Endodermal cell (in vitro differentiated cells): Measurements from ENCODE around the gene BICRA. TPM values are rescaled to one million over a fixed set of nuclear protein-coding genes. Genes with fewer than 3 reads are reported as not detected.
"Not testable (repeated sequence)": the region's sequence is repeated elsewhere in the genome, so short reads cannot be mapped to it uniquely, and the experiment has no call there.

Experiments used
- DNase-seq: peaks from one replicate; pipeline ENCODE4 v3.0.0-alpha.2; 2017
- H3K27ac ChIP-seq: 2 replicates; pipeline ENCODE4 v1.5.1; 2013; ENCODE audit warnings: mild to moderate bottlenecking, low read depth, low read length, moderate library complexity
- H3K27me3 ChIP-seq: 2 replicates; pipeline ENCODE4 v1.6.1; 2013; ENCODE audit warnings: mild to moderate bottlenecking, low read length, moderate library complexity; ENCODE audit not compliant: insufficient read depth, control insufficient read depth, poor library complexity, severe bottlenecking
- H3K36me3 ChIP-seq: 2 replicates; pipeline ENCODE4 v1.7.0; 2013; ENCODE audit warnings: mild to moderate bottlenecking, low read length, moderate library complexity; ENCODE audit not compliant: control insufficient read depth, insufficient read depth
- H3K4me1 ChIP-seq: one replicate; pipeline ENCODE4 v1.7.0; 2013; ENCODE audit warnings: low read length; ENCODE audit not compliant: control insufficient read depth, insufficient read depth
- H3K4me3 ChIP-seq: 2 replicates; pipeline ENCODE4 v1.5.1; 2013; ENCODE audit warnings: mild to moderate bottlenecking, low read length, moderate library complexity
- H3K9ac ChIP-seq: 2 replicates; pipeline ENCODE4 v1.6.1; 2013; ENCODE audit warnings: mild to moderate bottlenecking, low read length, moderate library complexity; ENCODE audit not compliant: poor library complexity, severe bottlenecking; ENCODE audit errors: extremely low read depth
- H3K9me3 ChIP-seq: 2 replicates; pipeline ENCODE4 v1.6.1; 2013; ENCODE audit warnings: mild to moderate bottlenecking, low read length, moderate library complexity; ENCODE audit not compliant: control insufficient read depth
- H3K27ac Mint-ChIP-seq: 2 replicates; pipeline ENCODE4 v1.8.0; 2020; ENCODE audit warnings: mixed read lengths
- H3K27me3 Mint-ChIP-seq: 2 replicates; pipeline ENCODE4 v1.8.0; 2021; ENCODE audit warnings: mild to moderate bottlenecking, mixed read lengths; ENCODE audit not compliant: insufficient read depth
- H3K36me3 Mint-ChIP-seq: 2 replicates; pipeline ENCODE4 v1.8.0; 2020; ENCODE audit warnings: low read depth, mixed read lengths
- H3K4me1 Mint-ChIP-seq: 2 replicates; pipeline ENCODE4 v1.8.0; 2020; ENCODE audit warnings: mixed read lengths
- H3K4me3 Mint-ChIP-seq: 2 replicates; pipeline ENCODE4 v1.8.0; 2020; ENCODE audit warnings: mild to moderate bottlenecking, moderate library complexity, mixed read lengths
- H3K9me3 Mint-ChIP-seq: 2 replicates; pipeline ENCODE4 v1.8.0; 2020; ENCODE audit warnings: mild to moderate bottlenecking, mixed read lengths
- WGBS, 2 experiments: methylation state at CpG; one replicate each; pipeline versions ENCODE4 v1.1.5 to v1.1.7; 2013; ENCODE audit warnings: missing lambda C conversion rate in 2 of 2, mixed read lengths in 1 of 2; ENCODE audit not compliant: insufficient coverage in 1 of 2, insufficient read length in 1 of 2; 5-methylcytosine and 5-hydroxymethylcytosine counted together
- total RNA-seq, 2 donors: library from RNA; stranded (reverse); fragmentation: NEBNext Ultra II Directional in 1 of 2; extraction: Animal tissue kit (Norgen Biotek cat#: 25700) in 1 of 2; gene quantifications; 2 replicates in 1 of 2; 3 replicates in 1 of 2; pipeline ENCODE4 v1.2.1, GENCODE V29; 2021
- TF ChIP-seq, protein P1 (sequence below): fragments of 200-600 bp; sonication (generic); conservative IDR thresholded peaks from 2 replicates; pipeline ENCODE4 v1.5.0; 2021; ENCODE audit warnings: antibody characterized with exemption, mild to moderate bottlenecking

The BICRA gene
- total RNA-seq, 2 donors from 2014 or later, result 30.0 to 30.1 TPM

DNA sequence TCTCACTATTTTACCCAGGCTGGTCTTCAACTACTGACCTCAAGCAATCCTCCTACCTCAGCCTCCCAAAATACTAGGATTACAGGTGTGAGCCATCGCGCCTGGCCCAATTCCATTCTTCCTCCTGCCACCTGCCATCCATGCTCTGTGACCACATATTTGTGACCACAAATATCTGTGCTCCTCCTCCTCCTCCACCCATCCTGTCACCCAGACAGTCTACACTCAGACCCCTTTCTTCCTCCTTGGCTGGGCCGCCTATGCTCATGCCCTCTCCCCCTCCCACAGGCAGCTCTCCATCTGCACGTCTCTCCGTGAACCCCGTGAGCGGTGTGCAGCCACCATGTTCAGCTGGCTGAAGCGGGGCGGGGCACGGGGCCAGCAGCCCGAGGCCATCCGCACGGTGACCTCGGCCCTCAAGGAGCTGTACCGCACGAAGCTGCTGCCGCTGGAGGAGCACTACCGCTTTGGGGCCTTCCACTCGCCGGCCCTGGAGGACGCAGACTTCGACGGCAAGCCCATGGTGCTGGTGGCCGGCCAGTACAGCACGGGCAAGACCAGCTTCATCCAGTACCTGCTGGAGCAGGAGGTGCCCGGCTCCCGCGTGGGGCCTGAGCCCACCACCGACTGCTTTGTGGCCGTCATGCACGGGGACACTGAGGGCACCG, 107.5 kb downstream of the BICRA start:
- H3K4me3 ChIP-seq, result no peak overlapping the region
- no peak for DNase-seq
- H3K9me3 ChIP-seq, result peaks cover 10% of the 10 kb centered on the region
- peaks cover 7% of the 10 kb centered on the region for H3K4me1 Mint-ChIP-seq
- TF ChIP-seq, protein P1, sequence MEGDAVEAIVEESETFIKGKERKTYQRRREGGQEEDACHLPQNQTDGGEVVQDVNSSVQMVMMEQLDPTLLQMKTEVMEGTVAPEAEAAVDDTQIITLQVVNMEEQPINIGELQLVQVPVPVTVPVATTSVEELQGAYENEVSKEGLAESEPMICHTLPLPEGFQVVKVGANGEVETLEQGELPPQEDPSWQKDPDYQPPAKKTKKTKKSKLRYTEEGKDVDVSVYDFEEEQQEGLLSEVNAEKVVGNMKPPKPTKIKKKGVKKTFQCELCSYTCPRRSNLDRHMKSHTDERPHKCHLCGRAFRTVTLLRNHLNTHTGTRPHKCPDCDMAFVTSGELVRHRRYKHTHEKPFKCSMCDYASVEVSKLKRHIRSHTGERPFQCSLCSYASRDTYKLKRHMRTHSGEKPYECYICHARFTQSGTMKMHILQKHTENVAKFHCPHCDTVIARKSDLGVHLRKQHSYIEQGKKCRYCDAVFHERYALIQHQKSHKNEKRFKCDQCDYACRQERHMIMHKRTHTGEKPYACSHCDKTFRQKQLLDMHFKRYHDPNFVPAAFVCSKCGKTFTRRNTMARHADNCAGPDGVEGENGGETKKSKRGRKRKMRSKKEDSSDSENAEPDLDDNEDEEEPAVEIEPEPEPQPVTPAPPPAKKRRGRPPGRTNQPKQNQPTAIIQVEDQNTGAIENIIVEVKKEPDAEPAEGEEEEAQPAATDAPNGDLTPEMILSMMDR, result no peak
- H3K27ac ChIP-seq, result no peak overlapping the region
- H3K9me3 Mint-ChIP-seq, result peaks cover 22% of the 10 kb centered on the region
- H3K27me3 Mint-ChIP-seq, result peaks cover 29% of the 10 kb centered on the region
- peaks cover 5% of the 10 kb centered on the region for H3K36me3 Mint-ChIP-seq
- no peak overlapping the region for H3K4me3 Mint-ChIP-seq
- 93% methylated on average over 24 to 32 of the region's 32 CpGs for WGBS, 2 experiments
- no peak overlapping the region for H3K9ac ChIP-seq
- no peaks in the 10 kb centered on the region for H3K27me3 ChIP-seq
- no peak overlapping the region for H3K27ac Mint-ChIP-seq
- H3K4me1 ChIP-seq, result no peaks in the 10 kb centered on the region
- no peaks in the 10 kb centered on the region for H3K36me3 ChIP-seq

- H3K36me3 ChIP-seq, H3K36me3 Mint-ChIP-seq, H3K9ac ChIP-seq, DNase-seq, H3K27me3 ChIP-seq, H3K4me1 Mint-ChIP-seq, H3K4me3 ChIP-seq, H3K4me1 ChIP-seq, H3K4me3 Mint-ChIP-seq, H3K9me3 ChIP-seq, H3K27ac Mint-ChIP-seq: not testable (repeated sequence)
- peaks cover 20% of the 10 kb centered on the region for H3K27me3 Mint-ChIP-seq
- WGBS, 2 experiments, result 89 to 100% methylated on average over 2 to 11 of the region's 11 CpGs
- H3K27ac ChIP-seq, result peak overlapping the region; percentile 66
- peaks cover 22% of the 10 kb centered on the region for H3K9me3 Mint-ChIP-seq
These were observed 109.6 kb downstream of the BICRA start for GRCh38 chr19:47718415-47719046.

DNA sequence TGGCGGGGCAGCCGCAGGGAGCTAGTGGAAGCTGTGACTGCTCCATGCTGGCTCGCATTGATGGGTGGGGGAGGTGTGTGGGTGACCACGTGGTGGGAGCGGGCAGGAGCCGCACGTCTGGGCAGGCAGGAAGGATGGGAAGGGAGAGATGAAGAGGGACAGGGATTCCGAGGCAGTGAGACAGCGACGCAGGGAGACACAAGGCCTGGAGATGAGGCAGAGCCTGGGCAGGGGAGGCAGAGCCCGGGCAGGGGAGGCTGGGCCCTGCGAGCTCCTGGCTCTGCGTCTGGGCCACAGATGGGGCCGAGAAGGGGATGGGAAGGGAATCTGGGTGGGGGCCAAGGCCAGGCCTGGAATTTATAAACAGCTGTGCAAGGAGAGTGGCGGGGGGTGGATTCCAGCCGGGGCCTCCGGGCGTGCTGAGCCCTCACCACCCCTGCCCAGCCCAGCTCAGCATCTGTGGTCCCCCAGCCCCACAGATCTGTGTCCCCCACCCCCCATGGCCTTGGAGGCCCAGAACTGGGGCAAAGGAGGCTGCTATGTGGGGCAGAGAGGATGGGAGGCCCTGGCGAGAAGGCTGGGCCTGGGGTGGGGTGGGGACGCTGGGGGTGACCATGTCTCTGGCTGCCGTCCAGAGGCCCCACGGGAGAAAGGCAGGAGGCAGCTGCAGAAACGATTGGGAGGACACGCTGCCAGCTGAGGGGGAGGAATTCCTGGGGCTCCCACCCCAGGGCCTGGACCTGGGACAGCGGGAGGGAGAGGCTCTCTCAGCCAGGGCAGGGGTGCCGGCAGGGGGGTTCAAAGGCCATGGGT, 110.3 kb downstream of the BICRA start:
- WGBS, 2 experiments, result 82 to 91% methylated on average over 6 to 23 of the region's 26 CpGs
- TF ChIP-seq, protein P1, result no peak
- peak; percentile 64 for DNase-seq
- H3K4me1 Mint-ChIP-seq, result peaks cover 3% of the 10 kb centered on the region
- peak overlapping the region; percentile 66 for H3K27ac ChIP-seq
- peaks cover 12% of the 10 kb centered on the region for H3K27me3 Mint-ChIP-seq
- H3K9me3 Mint-ChIP-seq, result peaks cover 15% of the 10 kb centered on the region
- H3K27ac Mint-ChIP-seq, result no peak overlapping the region
- H3K4me3 Mint-ChIP-seq, result no peak overlapping the region
- H3K27me3 ChIP-seq, result no peaks in the 10 kb centered on the region
- H3K4me3 ChIP-seq, result no peak overlapping the region
- H3K36me3 Mint-ChIP-seq, result peaks cover 5% of the 10 kb centered on the region
- no peak overlapping the region for H3K9ac ChIP-seq
- peaks cover 6% of the 10 kb centered on the region for H3K9me3 ChIP-seq
- H3K36me3 ChIP-seq, result no peaks in the 10 kb centered on the region
- H3K4me1 ChIP-seq, result no peaks in the 10 kb centered on the region
